Transverse colon (tissue), 4 donors: ENCODE measurements around the gene BUD23. TPM values are rescaled to one million over a fixed set of nuclear protein-coding genes. Genes with fewer than 3 reads are reported as not detected.

Source experiments
- DNase-seq: peaks from one replicate; pipeline ENCODE4 v3.0.0-alpha.2; 2019
- H3K27ac ChIP-seq, 4 donors: fragments of 200-600 bp; sonication (generic); 2 replicates each; pipeline ENCODE4 v1.5.1; 2016 to 2018; ENCODE audit warnings: inconsistent platforms in 4 of 4
- H3K27me3 ChIP-seq: fragments of 200-600 bp; sonication (generic); 2 replicates; pipeline ENCODE4 v1.5.1; 2017; ENCODE audit warnings: inconsistent platforms
- H3K36me3 ChIP-seq, 4 donors: fragments of 200-600 bp; sonication (generic); 2 replicates each; pipeline ENCODE4 v1.5.1; 2017 to 2019; ENCODE audit warnings: inconsistent platforms in 4 of 4
- H3K4me1 ChIP-seq, 4 donors: fragments of 200-600 bp; sonication (generic); 2 replicates each; pipeline ENCODE4 v1.5.1; 2017 to 2020; ENCODE audit warnings: inconsistent platforms in 4 of 4
- H3K4me3 ChIP-seq, 4 donors: fragments of 200-600 bp; sonication (generic); 1 replicate in 1 of 4; 2 replicates in 3 of 4; pipeline versions ENCODE4 v1.5.1 to v1.6.1; 2017 to 2019; ENCODE audit warnings: inconsistent platforms in 4 of 4
- H3K9me3 ChIP-seq, 2 donors: fragments of 200-600 bp; sonication (generic); 2 replicates each; pipeline ENCODE4 v1.5.1; 2017 to 2019; ENCODE audit warnings: inconsistent platforms in 2 of 2
- CTCF ChIP-seq, 5 experiments: fragments of 200-600 bp in 3 of 5; fragments of 450-650 bp in 2 of 5; sonication (generic) in 3 of 5; IDR thresholded peaks; 1 replicate in 2 of 5; 2 replicates in 3 of 5; pipeline ENCODE4 v1.5.1; 2016 to 2017; ENCODE audit warnings: antibody characterized with exemption in 5 of 5, inconsistent platforms in 3 of 5, mild to moderate bottlenecking in 2 of 5, moderate library complexity in 1 of 5
- EP300 ChIP-seq: sonication (generic); formaldehyde crosslinking; IDR thresholded peaks from one replicate; pipeline ENCODE4 v1.6.1; 2017; ENCODE audit warnings: antibody characterized with exemption, low read depth
- POLR2A ChIP-seq: fragments of 450-650 bp; IDR thresholded peaks from one replicate; pipeline ENCODE4 v1.6.1; 2016; ENCODE audit warnings: antibody characterized with exemption, mild to moderate bottlenecking, moderate library complexity
- POLR2AphosphoS5 ChIP-seq, 3 donors: sonication (generic); formaldehyde crosslinking; IDR thresholded peaks; one replicate each; pipeline ENCODE4 v1.6.1; 2016; ENCODE audit warnings: antibody characterized with exemption in 3 of 3
- WGBS, 2 donors: methylation state at CpG; one replicate each; pipeline ENCODE4 v1.1.5; 2018; ENCODE audit warnings: low coverage in 1 of 2; 5-methylcytosine and 5-hydroxymethylcytosine counted together
- in situ Hi-C, 4 donors: fragments of 200-750 bp; cut with MboI; loops; one replicate each; pipeline versions ENCODE4 v1.15.0 to v1.15.1; 2017; ENCODE audit warnings: low sequenced_read_pairs in 3 of 4, low pct_ligation_motif_present in 1 of 4, low pct_unique_long_range_greater_than_20kb in 1 of 4
- intact Hi-C: fragments of 100-400 bp; cut with DNase I; formaldehyde crosslinking; loops from one replicate; pipeline ENCODE4 v1.15.1; 2023; ENCODE audit warnings: low total_unique reads
- total RNA-seq, 4 donors: library from RNA; depleted of rRNA; stranded (reverse); fragments of >200 nt; gene quantifications; one replicate each; pipeline ENCODE4 v1.1.0, GENCODE V29; 2016

BUD23 gene
- total RNA-seq, 4 donors from 2014 or later = 12.0 to 55.9 (median 30.3) TPM

- Histone ChIP-seq H3K4me1 (peaks cover 21 to 49% (median 45%) of the 10 kb centered on the region in 4 donors), H3K4me3 (no peak overlapping the region), H3K36me3 (no peaks in the 10 kb centered on the region), H3K9me3 (no peaks in the 10 kb centered on the region), H3K27me3 (peaks cover 9% of the 10 kb centered on the region), H3K27ac (peak overlapping the region in 3 of 4 donors; percentile 30 to 76 (median 36))
- DNase-seq = peak; percentile 28
- TF ChIP-seq POLR2AphosphoS5 (IDR thresholded peaks at IDR 0.05) (no peak), POLR2A (no peak), EP300 (no peak)
- in situ Hi-C loops = loop anchor here in 1 of 4 donors (10.0 kb wide), 1 partner anchor 101 kb away; no protein-coding TSS in a partner anchor
- 42% methylated on average over 16 of the region's 16 CpGs; no CpG with 5 or more reads in 1 of the 2 donors for WGBS, 2 donors
- intact Hi-C loops = no loop called here
These were observed 32.4 kb downstream of the BUD23 start for GRCh38 chr7:73715648-73716317.

GRCh38 chr7:73716318-73716890 is 33.0 kb downstream of the BUD23 start:
- peaks cover 21 to 53% (median 46%) of the 10 kb centered on the region in 4 donors for H3K4me1 ChIP-seq
- in situ Hi-C loops = loop anchor here in 1 of 4 donors (10.0 kb wide), 1 partner anchor 102 kb away; no protein-coding TSS in a partner anchor
- H3K27ac ChIP-seq = peak overlapping the region in 3 of 4 donors; percentile 36 to 76 (median 49)

GRCh38 chr7:73717025-73717807 is 33.8 kb downstream of the BUD23 start:
- DNase-seq = no peak
- Histone ChIP-seq H3K36me3 (no peaks in the 10 kb centered on the region), H3K4me3 (no peak overlapping the region), H3K27ac (peak overlapping the region; percentile 13 to 76 (median 42)), H3K4me1 (peaks cover 21 to 59% (median 47%) of the 10 kb centered on the region in 4 donors), H3K27me3 (peaks cover 9% of the 10 kb centered on the region), H3K9me3 (no peaks in the 10 kb centered on the region)
- intact Hi-C loops = no loop called here
- in situ Hi-C loops = loop anchor here in 1 of 4 donors (10.0 kb wide), 1 partner anchor 102 kb away; no protein-coding TSS in a partner anchor
- 75 to 82% methylated on average over 2 to 13 of the region's 13 CpGs for WGBS, 2 donors
- TF ChIP-seq POLR2A (no peak), POLR2AphosphoS5 (IDR thresholded peaks at IDR 0.05) (no peak), EP300 (no peak), CTCF (IDR thresholded peaks at IDR 0.05) (no peak)

More at GRCh38 chr7:73716318-73716890, 33.0 kb downstream of the BUD23 start:
- TF ChIP-seq EP300 = no peak
- no peak for TF ChIP-seq POLR2A
- no peak for TF ChIP-seq POLR2AphosphoS5 (IDR thresholded peaks at IDR 0.05)
- no peak for TF ChIP-seq CTCF (IDR thresholded peaks at IDR 0.05)
- Histone ChIP-seq H3K36me3 (no peaks in the 10 kb centered on the region), H3K27me3 (peaks cover 9% of the 10 kb centered on the region), H3K4me3 (no peak overlapping the region), H3K9me3 (no peaks in the 10 kb centered on the region)
- no peak for DNase-seq
- WGBS, 2 donors = 50 to 55% methylated on average over 4 of the region's 4 CpGs
- intact Hi-C loops = no loop called here

- Histone ChIP-seq H3K27me3 (peaks cover 9% of the 10 kb centered on the region), H3K4me1 (peaks cover 21 to 61% (median 47%) of the 10 kb centered on the region in 4 donors), H3K36me3 (no peaks in the 10 kb centered on the region), H3K9me3 (no peaks in the 10 kb centered on the region), H3K27ac (peak overlapping the region in 3 of 4 donors; percentile 28 to 76 (median 36)), H3K4me3 (peak overlapping the region in 2 of 4 donors; percentile 88 to 92)
- in situ Hi-C loops = loop anchor here in 1 of 4 donors (10.0 kb wide), 1 partner anchor 103 kb away; no protein-coding TSS in a partner anchor
- intact Hi-C loops = no loop called here
- TF ChIP-seq CTCF (IDR thresholded peaks at IDR 0.05) (no peak), POLR2A (no peak), EP300 (no peak), POLR2AphosphoS5 (IDR thresholded peaks at IDR 0.05) (no peak)
- DNase-seq = peak; percentile 56
- 52 to 76% methylated on average over 6 to 10 of the region's 10 CpGs for WGBS, 2 donors
These were observed 34.6 kb downstream of the BUD23 start for GRCh38 chr7:73717991-73718405.
